Caco-2 (cell line): ENCODE data around the gene ALDH3A2. TPM values are rescaled to one million over a fixed set of nuclear protein-coding genes. Genes with fewer than 3 reads are reported as not detected.
A peak's percentile ranks its signal among the peaks of the same experiment; 100 is the strongest.

Experiments used
- Bru-seq: library from RNA; stranded (reverse); fragments of 400-500 nt; gene quantifications from one replicate; lab custom pipeline; 2021; lab: Mats Ljungman, UMichigan
- BruChase-seq, 2 experiments: library from RNA; stranded (reverse); fragments of 400-500 nt; gene quantifications; one replicate each; lab custom pipeline; 2021; lab: Mats Ljungman, UMichigan
- BruUV-seq: library from RNA; stranded (reverse); fragments of 400-500 nt; replicated peaks from 2 replicates; lab custom pipeline; 2021; lab: Mats Ljungman, UMichigan
- CTCF ChIA-PET: fragments of 300-600 bp; sonication (Branson Sonifier 250); formaldehyde crosslinking; loops from one replicate; lab custom pipeline; 2022; ENCODE audit warnings: antibody characterized with exemption; lab: Charles Lee
- POLR2A ChIA-PET: fragments of 300-600 bp; sonication (Branson Sonifier 250); formaldehyde crosslinking; loops from one replicate; lab custom pipeline; 2022; ENCODE audit warnings: antibody characterized with exemption; lab: Charles Lee
- DNase-seq, 2 experiments: peaks; one replicate each; pipeline versions ENCODE4 v3.0.0 to v3.0.0-alpha.2; 2020 to 2022
- H3K27me3 ChIP-seq: replicated peaks from 2 replicates; pipeline ENCODE4 v1.6.0; 2011; ENCODE audit warnings: low read length; ENCODE audit not compliant: control insufficient read depth, insufficient read depth
- H3K36me3 ChIP-seq: 2 replicates; pipeline ENCODE4 v1.5.1; 2011; ENCODE audit warnings: low read length; ENCODE audit not compliant: control insufficient read depth, insufficient read depth
- H3K4me1 ChIP-seq: fragments of 250-450 bp; sonication (Bioruptor Pico); 2 replicates; pipeline ENCODE4 v1.5.1; 2020; ENCODE audit warnings: mild to moderate bottlenecking
- H3K4me3 ChIP-seq: 2 replicates; pipeline ENCODE4 v1.5.1; 2011; ENCODE audit warnings: low read depth, mild to moderate bottlenecking, control low read depth, low read length
- H3K9me3 ChIP-seq: fragments of 250-450 bp; sonication (Bioruptor Pico); 2 replicates; pipeline ENCODE4 v1.5.1; 2020; ENCODE audit warnings: mild to moderate bottlenecking, moderate library complexity
- H3K27ac Mint-ChIP-seq: one replicate; pipeline ENCODE4 v1.8.0; 2022; ENCODE audit warnings: mixed read lengths; ENCODE audit not compliant: unreplicated experiment
- H3K27me3 Mint-ChIP-seq: one replicate; pipeline ENCODE4 v1.8.0; 2022; ENCODE audit warnings: mixed read lengths; ENCODE audit not compliant: insufficient read depth, unreplicated experiment
- H3K36me3 Mint-ChIP-seq: one replicate; pipeline ENCODE4 v1.8.0; 2022; ENCODE audit warnings: mild to moderate bottlenecking, mixed read lengths; ENCODE audit not compliant: insufficient read depth, unreplicated experiment
- H3K4me1 Mint-ChIP-seq: one replicate; pipeline ENCODE4 v1.8.0; 2022; ENCODE audit warnings: low read depth, mixed read lengths; ENCODE audit not compliant: unreplicated experiment
- H3K4me3 Mint-ChIP-seq: one replicate; pipeline ENCODE4 v1.8.0; 2022; ENCODE audit warnings: mild to moderate bottlenecking, moderate library complexity, mixed read lengths; ENCODE audit not compliant: unreplicated experiment
- H3K9me3 Mint-ChIP-seq: one replicate; pipeline ENCODE4 v1.8.0; 2022; ENCODE audit warnings: mixed read lengths; ENCODE audit not compliant: unreplicated experiment
- intact Hi-C: fragments of 100-400 bp; cut with micrococcal nuclease; formaldehyde crosslinking; loops from one replicate; pipeline ENCODE4 v1.10.0; 2022; ENCODE audit not compliant: unreplicated experiment
- long read RNA-seq: library from polyadenylated mRNA; stranded (forward); transcript quantifications from one replicate; pipeline ENCODE4 v2.0.0, GENCODE V29; 2022
- total RNA-seq: library from RNA; stranded (reverse); gene quantifications from 2 replicates; pipeline ENCODE4 v1.2.3, GENCODE V29; 2022
- TF ChIP-seq, protein P1 (sequence below), 2 experiments: fragments of 200-600 bp in 1 of 2; IDR thresholded peaks; 1 replicate in 1 of 2; 2 replicates in 1 of 2; pipeline versions ENCODE4 v1.5.1 to v1.8.0; 2011 to 2022; ENCODE audit warnings: antibody characterized with exemption in 1 of 2, control low read depth in 1 of 2, inconsistent platforms in 1 of 2, low read depth in 1 of 2, low read length in 1 of 2, mild to moderate bottlenecking in 1 of 2, moderate library complexity in 1 of 2; ENCODE audit not compliant: insufficient read depth in 1 of 2, severe bottlenecking in 1 of 2, unreplicated experiment in 1 of 2

The ALDH3A2 gene
- total RNA-seq (71.9 and 84.0 TPM in 2 replicates), Bru-seq, nascent RNA (percentile 87 among the genes with signal in this experiment), BruChase-seq, experiment 1, labeled RNA remaining after a 2-hour chase (percentile 88 among the genes with signal in this experiment), BruChase-seq, experiment 2, labeled RNA remaining after a 6-hour chase (percentile 92 among the genes with signal in this experiment)
- long read RNA-seq, transcript ALDH3A2-202 (11 exons, 3,828 nt), result minor isoform, 5 of 115 reads
- long read RNA-seq, transcript ALDH3A2-201 (10 exons, 3,928 nt), result major isoform, 76 of 115 reads
- long read RNA-seq, transcript ALDH3A2-210 (1 exons, 3,512 nt), result minor isoform, 11 of 115 reads
- long read RNA-seq, partial matches to known transcripts, result 6 of 115 reads
- long read RNA-seq, other reads (novel, unspliced or antisense), result 15 of 115 reads

DNA sequence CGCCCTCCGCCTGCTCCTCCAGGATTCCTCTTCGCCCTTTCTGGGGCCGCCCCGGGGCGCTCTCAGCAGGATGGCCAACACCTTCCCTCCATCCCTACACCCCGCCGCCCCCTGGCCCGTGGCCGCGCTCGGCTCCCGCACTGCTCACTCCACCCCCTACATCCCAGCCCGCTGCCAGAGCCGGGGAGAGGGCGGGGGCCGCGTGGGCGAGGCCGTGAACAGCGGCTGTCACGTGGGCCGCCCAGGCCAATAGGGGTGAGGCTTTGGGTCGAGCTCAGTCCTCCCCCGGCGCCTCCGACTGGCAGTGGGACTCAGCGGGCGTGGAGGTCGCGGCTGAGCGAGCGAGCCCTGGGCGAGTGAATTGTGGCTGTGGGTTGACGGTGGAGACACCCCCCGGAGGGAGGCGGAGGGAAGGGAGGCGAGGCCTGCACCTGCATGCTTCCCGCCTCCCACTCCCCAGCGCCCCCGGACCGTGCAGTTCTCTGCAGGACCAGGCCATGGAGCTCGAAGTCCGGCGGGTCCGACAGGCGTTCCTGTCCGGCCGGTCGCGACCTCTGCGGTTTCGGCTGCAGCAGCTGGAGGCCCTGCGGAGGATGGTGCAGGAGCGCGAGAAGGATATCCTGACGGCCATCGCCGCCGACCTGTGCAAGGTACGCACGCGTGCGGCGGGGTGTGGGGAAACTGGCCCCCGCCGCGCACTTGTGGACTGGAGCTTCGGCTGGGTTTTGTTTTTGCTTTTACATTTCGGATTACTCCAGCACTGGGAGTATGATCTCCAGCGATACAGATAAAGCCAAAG is at the start of gene ALDH3A2:
Gene ALDH3A2, plus strand, starts transcription at position 277 of the 799 bp plus-strand sequence. Its CDS starts 221 bp downstream, at position 498.
- Histone ChIP-seq H3K4me3 (peak within 1 kb of the TSS; percentile 60), H3K36me3 (no peaks in the 10 kb centered on the region), H3K9me3 (no peaks in the 10 kb centered on the region; the same call in 1 of the 2 replicates), H3K4me1 (peaks cover 60% of the 10 kb centered on the region), H3K27me3 (no peaks in the 10 kb centered on the region)
- peak within 1 kb of the TSS; percentile 99 for H3K27ac Mint-ChIP-seq
- peaks cover 51% of the 10 kb centered on the region for H3K4me1 Mint-ChIP-seq
- intact Hi-C loops, result loop anchor here (1.0 to 5.0 kb wide), 6 partner anchors 12 to 140 kb away; no protein-coding TSS in a partner anchor
- H3K36me3 Mint-ChIP-seq, result peaks cover 41% of the 10 kb centered on the region
- no peaks in the 10 kb centered on the region for H3K9me3 Mint-ChIP-seq
- TF ChIP-seq, protein P1, sequence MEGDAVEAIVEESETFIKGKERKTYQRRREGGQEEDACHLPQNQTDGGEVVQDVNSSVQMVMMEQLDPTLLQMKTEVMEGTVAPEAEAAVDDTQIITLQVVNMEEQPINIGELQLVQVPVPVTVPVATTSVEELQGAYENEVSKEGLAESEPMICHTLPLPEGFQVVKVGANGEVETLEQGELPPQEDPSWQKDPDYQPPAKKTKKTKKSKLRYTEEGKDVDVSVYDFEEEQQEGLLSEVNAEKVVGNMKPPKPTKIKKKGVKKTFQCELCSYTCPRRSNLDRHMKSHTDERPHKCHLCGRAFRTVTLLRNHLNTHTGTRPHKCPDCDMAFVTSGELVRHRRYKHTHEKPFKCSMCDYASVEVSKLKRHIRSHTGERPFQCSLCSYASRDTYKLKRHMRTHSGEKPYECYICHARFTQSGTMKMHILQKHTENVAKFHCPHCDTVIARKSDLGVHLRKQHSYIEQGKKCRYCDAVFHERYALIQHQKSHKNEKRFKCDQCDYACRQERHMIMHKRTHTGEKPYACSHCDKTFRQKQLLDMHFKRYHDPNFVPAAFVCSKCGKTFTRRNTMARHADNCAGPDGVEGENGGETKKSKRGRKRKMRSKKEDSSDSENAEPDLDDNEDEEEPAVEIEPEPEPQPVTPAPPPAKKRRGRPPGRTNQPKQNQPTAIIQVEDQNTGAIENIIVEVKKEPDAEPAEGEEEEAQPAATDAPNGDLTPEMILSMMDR (IDR thresholded peaks at IDR 0.05; ENCODE audit: insufficient read depth in 1 of 2, low read depth in 1 of 2, low read length in 1 of 2, severe bottlenecking in 1 of 2, unreplicated experiment in 1 of 2), result peak in 1 of 2 experiments; percentile 52
- no peaks in the 10 kb centered on the region for H3K27me3 Mint-ChIP-seq
- DNase-seq, result peak; percentile 99
- ChIA-PET CTCF (interaction anchor here (0.6 to 2.9 kb wide), 21 partner anchors 9 to 286 kb away, joined by 3 to 70 read pairs (median 5); partner anchors contain the start of gene B9D1), POLR2A (interaction anchor here (0.5 to 3.1 kb wide), 10 partner anchors 12 to 271 kb away, joined by 3 to 36 read pairs (median 6); partner anchors contain the start of gene MAPK7)
- peak within 1 kb of the TSS; percentile 99 for H3K4me3 Mint-ChIP-seq
- BruUV-seq, result no TSS peak

DNA sequence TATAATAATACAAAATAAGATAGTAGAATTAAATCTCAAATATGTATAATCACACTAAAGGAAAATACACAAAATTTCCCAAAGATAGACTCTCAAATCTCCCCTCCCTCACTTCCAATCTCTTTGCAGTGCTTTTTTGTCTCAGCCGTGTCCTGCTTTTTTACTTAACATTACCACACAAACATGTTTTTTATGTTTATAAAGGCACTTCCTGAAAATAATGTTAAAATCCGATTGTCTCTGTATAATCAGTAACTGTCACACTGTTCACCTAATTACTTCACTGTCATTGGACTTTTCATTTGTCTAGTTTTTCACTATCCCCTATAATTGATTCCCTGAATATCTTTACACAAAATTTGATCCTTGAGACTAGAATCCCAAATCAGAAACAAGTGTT is 38.2 kb upstream of the ALDH3A2 start:
- no peaks in the 10 kb centered on the region for H3K9me3 ChIP-seq
- Mint-ChIP-seq H3K27ac (no peak overlapping the region), H3K4me1 (peaks cover 7% of the 10 kb centered on the region), H3K27me3 (no peaks in the 10 kb centered on the region), H3K4me3 (no peak overlapping the region), H3K36me3 (no peaks in the 10 kb centered on the region), H3K9me3 (no peaks in the 10 kb centered on the region)
- BruUV-seq, result no TSS peak
- H3K4me3 ChIP-seq, result no peak overlapping the region
- H3K4me1 ChIP-seq, result no peaks in the 10 kb centered on the region
- no peaks in the 10 kb centered on the region for H3K36me3 ChIP-seq
- no peaks in the 10 kb centered on the region for H3K27me3 ChIP-seq
- TF ChIP-seq, protein P1 (IDR thresholded peaks at IDR 0.05; ENCODE audit: insufficient read depth in 1 of 2, low read depth in 1 of 2, low read length in 1 of 2, severe bottlenecking in 1 of 2, unreplicated experiment in 1 of 2), result no peak
- intact Hi-C loops, result no loop called here
- ChIA-PET CTCF (no interaction called here), POLR2A (no interaction called here)
- DNase-seq, result no peak

DNA sequence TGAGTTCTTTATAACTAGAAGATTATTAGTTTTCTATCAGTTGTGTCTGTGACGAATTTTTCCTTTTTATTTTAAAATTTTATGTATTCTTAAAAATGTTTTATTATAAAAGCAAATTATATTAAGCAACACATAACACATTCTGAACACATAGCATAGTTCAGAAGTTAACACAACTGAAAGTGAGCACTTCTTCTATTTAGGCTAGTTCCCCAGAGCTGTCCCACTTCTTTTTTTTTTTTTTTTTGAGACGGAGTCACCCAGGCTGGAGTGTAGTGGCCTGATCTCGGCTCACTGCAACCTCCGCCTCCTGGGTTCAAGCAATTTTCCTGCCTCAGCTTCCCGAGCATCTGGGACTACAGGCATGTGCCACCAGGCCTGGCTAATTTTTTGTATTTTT is 37.7 kb upstream of the ALDH3A2 start:
- ChIA-PET POLR2A (no interaction called here), CTCF (no interaction called here)
- Histone ChIP-seq H3K9me3 (no peaks in the 10 kb centered on the region), H3K36me3 (no peaks in the 10 kb centered on the region), H3K4me1 (no peaks in the 10 kb centered on the region), H3K4me3 (no peak overlapping the region), H3K27me3 (no peaks in the 10 kb centered on the region)
- intact Hi-C loops, result no loop called here
- no peak for DNase-seq
- peaks cover 7% of the 10 kb centered on the region for H3K4me1 Mint-ChIP-seq
- TF ChIP-seq, protein P1 (IDR thresholded peaks at IDR 0.05; ENCODE audit: insufficient read depth in 1 of 2, low read depth in 1 of 2, low read length in 1 of 2, severe bottlenecking in 1 of 2, unreplicated experiment in 1 of 2), result no peak
- H3K36me3 Mint-ChIP-seq, result no peaks in the 10 kb centered on the region
- no peaks in the 10 kb centered on the region for H3K9me3 Mint-ChIP-seq
- H3K4me3 Mint-ChIP-seq, result no peak overlapping the region
- H3K27ac Mint-ChIP-seq, result no peak overlapping the region
- no peaks in the 10 kb centered on the region for H3K27me3 Mint-ChIP-seq
- no TSS peak for BruUV-seq
